ENCODE results near the gene ANAPC15. TPM values are rescaled to one million over a fixed set of nuclear protein-coding genes. Genes with fewer than 3 reads are reported as not detected.

The ANAPC15 gene
- total and polyA plus RNA-seq, 4 donors, result 8.4 to 22.4 (median 15.0) TPM

DNA sequence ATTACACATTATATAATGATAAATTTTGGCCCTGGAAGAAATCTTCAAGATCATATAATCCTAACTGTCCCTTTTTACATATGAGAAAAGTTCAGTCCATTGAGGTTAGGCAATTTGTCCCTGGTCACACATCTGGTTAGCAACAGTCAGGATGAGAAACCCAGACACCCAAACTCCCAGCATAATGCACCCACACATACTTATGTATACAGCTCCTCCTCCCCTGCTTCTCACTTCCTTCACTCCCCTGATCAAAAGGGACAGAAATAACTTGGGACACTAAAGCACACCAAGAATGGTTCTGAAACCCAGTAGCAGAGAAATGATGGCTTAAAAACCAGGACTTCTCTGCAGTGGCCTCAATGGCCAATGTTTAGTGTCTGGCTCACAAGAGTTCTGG is 43.3 kb downstream of the ANAPC15 start:
- H3K27me3 ChIP-seq (ENCODE audit: control insufficient read depth in 4 of 4, insufficient read depth in 4 of 4, low read length in 3 of 4), result no peaks in the 10 kb centered on the region
- peaks cover 0 to 3% (median 0%) of the 10 kb centered on the region in 4 donors for H3K36me3 ChIP-seq (ENCODE audit: control insufficient read depth in 4 of 4, insufficient read depth in 3 of 4, low read depth in 1 of 4, low read length in 3 of 4)
- peaks cover 0 to 14% (median 7%) of the 10 kb centered on the region in 4 donors for H3K4me1 ChIP-seq (ENCODE audit: control insufficient read depth in 4 of 4, insufficient read depth in 4 of 4, low read length in 3 of 4)
- peak overlapping the region; percentile 65 to 73 for H3K27ac ChIP-seq (ENCODE audit: low read depth in 1 of 2, low read length in 2 of 2)
- H3K9ac ChIP-seq (ENCODE audit: low read depth in 1 of 2, low read length in 2 of 2), result peak overlapping the region in 1 of 2 donors; percentile 10
- DNase-seq (ENCODE audit: low spot score), result no peak
- TF ChIP-seq RAD21 (IDR thresholded peaks at IDR 0.05) (no peak), YY1 (IDR thresholded peaks at IDR 0.05) (no peak), TAF1 (conservative IDR thresholded peaks at IDR 0.05) (no peak), ZBTB33 (IDR thresholded peaks at IDR 0.05) (no peak), GABPA (IDR thresholded peaks at IDR 0.05 in 1 of 2, conservative IDR thresholded peaks at IDR 0.05 in 1 of 2) (no peak), SP1 (IDR thresholded peaks at IDR 0.05) (no peak), EGR1 (IDR thresholded peaks at IDR 0.05; ENCODE audit: low read depth in 2 of 2) (no peak)
- TF ChIP-seq, protein P1, sequence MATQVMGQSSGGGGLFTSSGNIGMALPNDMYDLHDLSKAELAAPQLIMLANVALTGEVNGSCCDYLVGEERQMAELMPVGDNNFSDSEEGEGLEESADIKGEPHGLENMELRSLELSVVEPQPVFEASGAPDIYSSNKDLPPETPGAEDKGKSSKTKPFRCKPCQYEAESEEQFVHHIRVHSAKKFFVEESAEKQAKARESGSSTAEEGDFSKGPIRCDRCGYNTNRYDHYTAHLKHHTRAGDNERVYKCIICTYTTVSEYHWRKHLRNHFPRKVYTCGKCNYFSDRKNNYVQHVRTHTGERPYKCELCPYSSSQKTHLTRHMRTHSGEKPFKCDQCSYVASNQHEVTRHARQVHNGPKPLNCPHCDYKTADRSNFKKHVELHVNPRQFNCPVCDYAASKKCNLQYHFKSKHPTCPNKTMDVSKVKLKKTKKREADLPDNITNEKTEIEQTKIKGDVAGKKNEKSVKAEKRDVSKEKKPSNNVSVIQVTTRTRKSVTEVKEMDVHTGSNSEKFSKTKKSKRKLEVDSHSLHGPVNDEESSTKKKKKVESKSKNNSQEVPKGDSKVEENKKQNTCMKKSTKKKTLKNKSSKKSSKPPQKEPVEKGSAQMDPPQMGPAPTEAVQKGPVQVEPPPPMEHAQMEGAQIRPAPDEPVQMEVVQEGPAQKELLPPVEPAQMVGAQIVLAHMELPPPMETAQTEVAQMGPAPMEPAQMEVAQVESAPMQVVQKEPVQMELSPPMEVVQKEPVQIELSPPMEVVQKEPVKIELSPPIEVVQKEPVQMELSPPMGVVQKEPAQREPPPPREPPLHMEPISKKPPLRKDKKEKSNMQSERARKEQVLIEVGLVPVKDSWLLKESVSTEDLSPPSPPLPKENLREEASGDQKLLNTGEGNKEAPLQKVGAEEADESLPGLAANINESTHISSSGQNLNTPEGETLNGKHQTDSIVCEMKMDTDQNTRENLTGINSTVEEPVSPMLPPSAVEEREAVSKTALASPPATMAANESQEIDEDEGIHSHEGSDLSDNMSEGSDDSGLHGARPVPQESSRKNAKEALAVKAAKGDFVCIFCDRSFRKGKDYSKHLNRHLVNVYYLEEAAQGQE (IDR thresholded peaks at IDR 0.05), result no peak
- no peaks in the 10 kb centered on the region for H3K9me3 ChIP-seq (ENCODE audit: control insufficient read depth in 4 of 4, low read length in 3 of 4)
- no peak overlapping the region for H3K4me3 ChIP-seq (ENCODE audit: low read depth in 1 of 3, low read length in 3 of 3)

GRCh38 chr11:72067676-72068075 is 44.8 kb downstream of the ANAPC15 start:
- Histone ChIP-seq H3K27me3 (ENCODE audit: control insufficient read depth in 4 of 4, insufficient read depth in 4 of 4, low read length in 3 of 4) (no peaks in the 10 kb centered on the region), H3K27ac (ENCODE audit: low read depth in 1 of 2, low read length in 2 of 2) (no peak overlapping the region), H3K9me3 (ENCODE audit: control insufficient read depth in 4 of 4, low read length in 3 of 4) (no peaks in the 10 kb centered on the region), H3K4me3 (ENCODE audit: low read depth in 1 of 3, low read length in 3 of 3) (no peak overlapping the region), H3K36me3 (ENCODE audit: control insufficient read depth in 4 of 4, insufficient read depth in 3 of 4, low read depth in 1 of 4, low read length in 3 of 4) (peaks cover 0 to 3% (median 0%) of the 10 kb centered on the region in 4 donors), H3K9ac (ENCODE audit: low read depth in 1 of 2, low read length in 2 of 2) (no peak overlapping the region), H3K4me1 (ENCODE audit: control insufficient read depth in 4 of 4, insufficient read depth in 4 of 4, low read length in 3 of 4) (peaks cover 0 to 14% (median 7%) of the 10 kb centered on the region in 4 donors)
- TF ChIP-seq, protein P1 (IDR thresholded peaks at IDR 0.05), result no peak
- TF ChIP-seq GABPA (IDR thresholded peaks at IDR 0.05 in 1 of 2, conservative IDR thresholded peaks at IDR 0.05 in 1 of 2) (no peak), RXRA (IDR thresholded peaks at IDR 0.05) (no peak), HNF4G (IDR thresholded peaks at IDR 0.05) (no peak), ATF3 (IDR thresholded peaks at IDR 0.05) (no peak), SP1 (IDR thresholded peaks at IDR 0.05) (no peak), ZBTB33 (IDR thresholded peaks at IDR 0.05) (no peak), HNF4A (conservative IDR thresholded peaks at IDR 0.05) (no peak), YY1 (IDR thresholded peaks at IDR 0.05) (no peak), EGR1 (IDR thresholded peaks at IDR 0.05; ENCODE audit: low read depth in 2 of 2) (no peak), JUND (IDR thresholded peaks at IDR 0.05) (no peak), RAD21 (IDR thresholded peaks at IDR 0.05) (no peak), NR2F2 (IDR thresholded peaks at IDR 0.05) (no peak), FOXA2 (IDR thresholded peaks at IDR 0.05) (no peak)
- TF ChIP-seq, protein P2, sequence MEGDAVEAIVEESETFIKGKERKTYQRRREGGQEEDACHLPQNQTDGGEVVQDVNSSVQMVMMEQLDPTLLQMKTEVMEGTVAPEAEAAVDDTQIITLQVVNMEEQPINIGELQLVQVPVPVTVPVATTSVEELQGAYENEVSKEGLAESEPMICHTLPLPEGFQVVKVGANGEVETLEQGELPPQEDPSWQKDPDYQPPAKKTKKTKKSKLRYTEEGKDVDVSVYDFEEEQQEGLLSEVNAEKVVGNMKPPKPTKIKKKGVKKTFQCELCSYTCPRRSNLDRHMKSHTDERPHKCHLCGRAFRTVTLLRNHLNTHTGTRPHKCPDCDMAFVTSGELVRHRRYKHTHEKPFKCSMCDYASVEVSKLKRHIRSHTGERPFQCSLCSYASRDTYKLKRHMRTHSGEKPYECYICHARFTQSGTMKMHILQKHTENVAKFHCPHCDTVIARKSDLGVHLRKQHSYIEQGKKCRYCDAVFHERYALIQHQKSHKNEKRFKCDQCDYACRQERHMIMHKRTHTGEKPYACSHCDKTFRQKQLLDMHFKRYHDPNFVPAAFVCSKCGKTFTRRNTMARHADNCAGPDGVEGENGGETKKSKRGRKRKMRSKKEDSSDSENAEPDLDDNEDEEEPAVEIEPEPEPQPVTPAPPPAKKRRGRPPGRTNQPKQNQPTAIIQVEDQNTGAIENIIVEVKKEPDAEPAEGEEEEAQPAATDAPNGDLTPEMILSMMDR (IDR thresholded peaks at IDR 0.05; ENCODE audit: low read depth, low read length, missing input control), result no peak
- no peak for DNase-seq (ENCODE audit: low spot score)

All from liver (tissue), 9 donors.